ENCODE measurements around the gene NDUFA3. TPM values are rescaled to one million over a fixed set of nuclear protein-coding genes. Genes with fewer than 3 reads are reported as not detected.

Gene NDUFA3
- total RNA-seq, 4 donors from 2014 or later: 2.8 to 40.0 (median 25.4) TPM

DNA sequence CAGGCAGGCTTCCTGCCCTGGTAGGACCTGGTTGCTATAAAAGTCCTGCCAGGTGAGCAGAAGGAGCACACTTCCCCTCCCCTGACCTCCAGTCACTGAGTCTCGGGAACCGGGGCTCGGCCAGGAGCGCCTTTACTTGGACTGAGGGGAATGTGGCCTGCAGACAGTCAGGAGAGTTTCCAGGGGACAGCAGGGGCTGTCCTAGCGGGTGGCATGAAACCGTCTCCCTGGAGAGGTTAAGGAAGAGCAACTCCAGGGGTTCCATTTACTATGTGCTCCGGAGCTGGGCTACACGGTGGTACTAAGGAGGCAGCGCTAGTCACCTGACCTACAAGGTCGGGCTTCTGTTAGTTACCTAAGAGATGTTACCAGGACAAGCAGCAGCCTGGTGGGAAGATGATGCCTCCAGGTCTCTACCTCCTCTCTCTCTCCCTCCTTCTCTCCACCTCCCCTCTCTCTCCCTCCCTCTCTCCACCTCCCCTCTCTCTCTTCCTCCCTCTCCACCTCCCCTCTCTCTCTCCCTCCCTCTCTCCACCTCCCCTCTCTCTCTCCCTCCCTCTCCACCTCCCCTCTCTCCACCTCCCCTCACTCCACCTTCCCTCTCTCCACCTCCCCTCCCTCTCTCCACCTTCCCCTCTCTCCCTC, 30.8 kb downstream of the NDUFA3 start:
- Histone ChIP-seq H3K27me3 (no peaks in the 10 kb centered on the region), H3K36me3 (peaks cover 0 to 50% (median 13%) of the 10 kb centered on the region in 3 donors), H3K9me3 (no peaks in the 10 kb centered on the region), H3K4me1 (peaks cover 0 to 15% (median 12%) of the 10 kb centered on the region in 4 donors), H3K4me3 (no peak overlapping the region), H3K27ac (no peak overlapping the region)
- TF ChIP-seq POLR2A (IDR thresholded peaks at IDR 0.05): no peak
- no peak for DNase-seq (ENCODE audit: low spot score in 2 of 2)
- 73 to 79% methylated on average over 10 of the region's 10 CpGs for WGBS, 2 donors

DNA sequence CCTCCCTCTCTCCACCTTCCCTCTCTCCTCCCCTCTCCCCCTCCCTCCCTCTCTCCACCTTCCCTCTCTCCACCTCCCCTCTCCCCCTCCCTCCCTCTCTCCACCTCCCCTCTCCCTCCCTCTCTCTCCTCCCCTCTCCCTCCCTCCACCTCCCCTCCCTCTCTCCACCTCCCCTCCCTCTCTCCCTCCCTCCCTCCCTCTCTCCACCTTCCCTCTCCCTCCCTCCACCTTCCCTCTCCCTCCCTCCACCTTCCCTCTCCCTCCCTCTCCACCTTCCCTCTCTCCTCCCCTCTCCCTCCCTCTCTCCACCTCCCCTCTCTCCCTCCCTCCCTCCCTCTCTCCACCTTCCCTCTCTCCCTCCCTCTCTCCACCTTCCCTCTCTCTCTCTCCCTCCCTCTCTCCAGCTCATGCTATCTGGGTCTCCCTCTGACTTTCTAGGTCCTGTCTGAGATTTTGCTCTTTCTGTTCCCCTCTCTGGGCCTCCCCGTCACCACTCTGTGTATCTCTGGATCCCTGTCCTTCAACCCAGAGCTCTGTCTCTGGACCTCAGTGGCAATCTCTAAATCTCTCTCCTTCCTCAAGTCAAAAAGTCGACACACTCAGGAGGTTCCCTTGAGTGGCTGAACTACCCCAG, 31.4 kb downstream of the NDUFA3 start:
- no peaks in the 10 kb centered on the region for H3K9me3 ChIP-seq
- H3K4me1 ChIP-seq: peaks cover 0 to 21% (median 18%) of the 10 kb centered on the region in 4 donors
- no peak overlapping the region for H3K4me3 ChIP-seq
- no peak overlapping the region for H3K27ac ChIP-seq
- 57 to 71% methylated on average over 2 of the region's 2 CpGs for WGBS, 2 donors
- peaks cover 0 to 44% (median 7%) of the 10 kb centered on the region in 3 donors for H3K36me3 ChIP-seq
- no peaks in the 10 kb centered on the region for H3K27me3 ChIP-seq
- DNase-seq (ENCODE audit: low spot score in 2 of 2): no peak
- TF ChIP-seq EP300 (IDR thresholded peaks at IDR 0.05): no peak
- TF ChIP-seq, protein P1, sequence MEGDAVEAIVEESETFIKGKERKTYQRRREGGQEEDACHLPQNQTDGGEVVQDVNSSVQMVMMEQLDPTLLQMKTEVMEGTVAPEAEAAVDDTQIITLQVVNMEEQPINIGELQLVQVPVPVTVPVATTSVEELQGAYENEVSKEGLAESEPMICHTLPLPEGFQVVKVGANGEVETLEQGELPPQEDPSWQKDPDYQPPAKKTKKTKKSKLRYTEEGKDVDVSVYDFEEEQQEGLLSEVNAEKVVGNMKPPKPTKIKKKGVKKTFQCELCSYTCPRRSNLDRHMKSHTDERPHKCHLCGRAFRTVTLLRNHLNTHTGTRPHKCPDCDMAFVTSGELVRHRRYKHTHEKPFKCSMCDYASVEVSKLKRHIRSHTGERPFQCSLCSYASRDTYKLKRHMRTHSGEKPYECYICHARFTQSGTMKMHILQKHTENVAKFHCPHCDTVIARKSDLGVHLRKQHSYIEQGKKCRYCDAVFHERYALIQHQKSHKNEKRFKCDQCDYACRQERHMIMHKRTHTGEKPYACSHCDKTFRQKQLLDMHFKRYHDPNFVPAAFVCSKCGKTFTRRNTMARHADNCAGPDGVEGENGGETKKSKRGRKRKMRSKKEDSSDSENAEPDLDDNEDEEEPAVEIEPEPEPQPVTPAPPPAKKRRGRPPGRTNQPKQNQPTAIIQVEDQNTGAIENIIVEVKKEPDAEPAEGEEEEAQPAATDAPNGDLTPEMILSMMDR (IDR thresholded peaks at IDR 0.05): no peak
- no peak for TF ChIP-seq POLR2A (IDR thresholded peaks at IDR 0.05)

DNA sequence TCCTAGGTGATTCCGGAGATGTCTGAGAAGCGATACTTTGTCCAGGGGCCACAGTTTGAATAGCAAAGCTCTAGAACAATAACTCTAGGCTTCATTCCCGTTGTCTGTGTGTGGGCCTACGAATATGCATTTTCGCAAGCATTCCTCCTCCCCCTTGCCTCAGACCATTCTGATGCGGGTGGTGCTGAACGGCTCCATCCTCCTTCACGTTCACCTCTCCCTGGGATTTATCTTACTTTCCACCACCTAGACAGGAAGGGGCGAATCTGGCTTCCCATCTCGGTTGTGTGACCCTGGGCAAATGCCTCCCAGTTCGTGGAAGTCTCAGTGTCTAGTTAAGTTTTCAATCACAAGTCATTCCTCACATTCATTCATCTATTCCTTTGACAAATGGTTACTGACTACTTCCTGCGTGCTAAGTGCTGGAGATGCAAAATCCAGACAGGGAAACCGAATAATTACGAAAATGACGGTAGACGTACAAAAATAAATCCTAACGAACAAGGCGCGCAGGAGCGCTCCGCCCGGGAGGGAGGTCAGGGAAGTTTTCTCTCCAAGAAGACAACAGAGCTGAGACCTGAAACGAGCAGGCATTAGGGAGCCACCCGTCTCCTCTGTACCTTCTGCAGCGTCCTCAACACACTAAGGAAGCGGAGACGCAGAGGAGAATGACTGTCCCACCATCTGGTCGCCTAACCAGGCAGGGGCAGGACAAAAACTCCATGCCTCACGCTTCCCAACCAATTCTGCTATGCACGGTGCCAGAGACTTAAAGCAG, 33.6 kb downstream of the NDUFA3 start:
- WGBS, 2 donors: 3% methylated on average over 30 of the region's 30 CpGs

DNA sequence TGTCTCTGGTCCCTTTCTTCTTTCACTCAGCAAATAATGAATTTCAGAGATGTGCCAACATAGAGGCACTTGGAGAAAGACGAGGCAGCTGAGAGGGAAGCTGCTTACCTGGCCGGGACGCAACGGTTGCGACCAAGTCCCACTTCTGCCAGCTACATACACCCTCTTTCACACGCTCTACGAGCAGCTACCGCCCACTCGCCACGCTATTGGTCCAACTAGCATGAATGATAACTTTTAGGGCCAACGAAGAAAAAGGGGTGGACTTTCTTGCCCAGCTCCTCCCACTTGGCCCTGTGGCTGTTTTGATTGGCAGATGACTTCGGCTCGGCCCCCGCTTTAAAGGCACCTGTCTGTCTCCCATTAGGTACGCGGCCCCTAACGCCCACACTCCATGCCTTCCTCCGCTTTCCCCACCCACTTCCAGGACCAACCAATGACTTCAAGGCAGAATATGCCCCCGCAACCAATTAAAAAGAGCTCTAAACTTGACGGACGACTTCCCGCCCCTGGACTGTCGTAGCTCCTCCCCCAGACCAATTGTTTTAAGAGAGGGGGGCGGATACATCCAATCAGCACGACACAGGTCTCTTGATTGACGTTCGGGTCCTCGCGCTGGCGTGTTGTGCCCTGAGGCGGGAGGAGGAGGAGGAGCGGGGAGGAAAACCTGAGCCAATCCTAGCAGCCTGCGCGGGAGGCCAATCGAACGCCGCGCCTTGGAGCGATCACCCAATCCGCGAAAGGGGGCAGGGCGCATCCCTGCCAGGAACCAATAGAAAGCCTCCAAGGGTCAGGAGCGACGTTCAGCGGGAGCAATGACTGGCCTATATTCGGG, 34.4 kb downstream of the NDUFA3 start:
- Histone ChIP-seq H3K9me3 (no peaks in the 10 kb centered on the region), H3K27ac (peak overlapping the region; percentile 92 to 97 (median 96)), H3K36me3 (peaks cover 0 to 26% (median 0%) of the 10 kb centered on the region in 3 donors), H3K4me1 (peaks cover 0 to 48% (median 31%) of the 10 kb centered on the region in 4 donors), H3K27me3 (no peaks in the 10 kb centered on the region), H3K4me3 (peak overlapping the region; percentile 28 to 98 (median 91))
- WGBS, 2 donors: 0% methylated on average over 42 to 46 of the region's 46 CpGs
- DNase-seq (ENCODE audit: low spot score in 2 of 2): peak; percentile 97 to 99
- TF ChIP-seq, protein P1 (IDR thresholded peaks at IDR 0.05): peak in 1 of 5 experiments; percentile 58
- peak in 1 of 2 donors; percentile 44 for TF ChIP-seq POLR2A (IDR thresholded peaks at IDR 0.05)
- peak in 1 of 2 donors; percentile 42 for TF ChIP-seq EP300 (IDR thresholded peaks at IDR 0.05)

More for the DNA sequence above, 33.6 kb downstream of the NDUFA3 start:
- Histone ChIP-seq H3K4me1 (peaks cover 0 to 43% (median 31%) of the 10 kb centered on the region in 4 donors), H3K27ac (peak overlapping the region; percentile 27 to 78 (median 52)), H3K9me3 (no peaks in the 10 kb centered on the region), H3K36me3 (peaks cover 0 to 34% (median 0%) of the 10 kb centered on the region in 3 donors), H3K27me3 (no peaks in the 10 kb centered on the region), H3K4me3 (peak overlapping the region; percentile 22 to 51 (median 34))
- no peak for TF ChIP-seq POLR2A (IDR thresholded peaks at IDR 0.05)
- TF ChIP-seq EP300 (IDR thresholded peaks at IDR 0.05): no peak
- no peak for DNase-seq (ENCODE audit: low spot score in 2 of 2)

DNA sequence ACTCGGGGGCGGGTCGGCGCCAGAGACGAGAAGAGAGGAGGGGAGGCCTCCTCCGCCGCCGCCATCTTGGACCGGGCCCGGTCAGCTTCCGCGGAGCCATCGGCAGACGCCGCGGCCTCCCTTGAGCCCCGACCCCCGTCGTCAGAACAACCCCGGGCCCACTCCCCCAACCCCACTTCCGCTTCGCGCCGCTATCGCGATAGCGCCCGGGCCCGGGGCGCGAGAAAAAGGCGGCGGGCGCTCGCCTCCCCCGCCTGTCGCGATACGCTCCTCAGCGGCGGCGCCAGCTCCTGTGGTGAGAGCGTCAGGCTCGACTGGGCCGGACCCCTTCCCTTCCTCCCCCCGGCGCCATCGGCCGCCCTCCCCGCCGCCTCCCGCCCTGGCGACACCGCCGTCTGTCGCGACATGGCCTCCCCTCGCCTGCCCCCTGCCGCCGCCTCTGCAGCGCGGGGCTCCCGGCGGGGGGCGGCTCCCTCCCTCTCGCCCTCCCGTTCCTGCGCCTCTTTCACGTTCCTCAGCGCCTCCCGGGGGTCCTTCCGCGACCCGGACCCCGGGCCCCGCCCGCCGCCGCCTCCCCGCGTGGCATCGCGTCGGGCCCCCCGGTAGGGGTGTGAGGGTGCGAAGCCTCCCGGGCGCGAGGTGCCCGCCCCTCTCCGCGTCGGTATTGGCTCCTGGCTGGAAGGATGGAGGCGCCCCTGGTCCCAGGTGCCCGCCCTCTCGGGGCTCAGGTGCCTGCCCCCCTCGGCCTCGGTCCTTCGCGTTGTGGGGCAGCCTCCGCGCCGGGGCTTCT, 35.2 kb downstream of the NDUFA3 start, which contains the start of gene CNOT3:
TSS of gene CNOT3 (plus strand) at position 64 of the 790 bp plus-strand sequence. CDS start 5,217 bp downstream, outside the sequence.
- H3K4me1 ChIP-seq: peaks cover 0 to 48% (median 31%) of the 10 kb centered on the region in 4 donors
- no peaks in the 10 kb centered on the region for H3K9me3 ChIP-seq
- H3K36me3 ChIP-seq: peaks cover under 1 to 24% (median 2%) of the 10 kb centered on the region in 3 donors
- H3K27ac ChIP-seq: peak within 1 kb of the TSS; percentile 92 to 97 (median 96)
- WGBS, 2 donors: 0% methylated on average over 21 to 52 of the region's 103 CpGs
- H3K4me3 ChIP-seq: peak within 1 kb of the TSS; percentile 87 to 98 (median 92)
- TF ChIP-seq, protein P1 (IDR thresholded peaks at IDR 0.05): no peak
- TF ChIP-seq POLR2A (IDR thresholded peaks at IDR 0.05): peak; percentile 68 to 89
- TF ChIP-seq EP300 (IDR thresholded peaks at IDR 0.05): peak; percentile 9 to 92
- no peaks in the 10 kb centered on the region for H3K27me3 ChIP-seq
- DNase-seq (ENCODE audit: low spot score in 2 of 2): no peak
